MM.1S (cell line): ENCODE results near the gene DDX23.

Experiments
- DNase-seq: peaks from one replicate; pipeline ENCODE4 v3.0.0-alpha.2; 2015
- H2AFZ ChIP-seq: fragments of 300-600 bp; sonication (generic); 2 replicates; pipeline ENCODE4 v1.6.0; 2016; ENCODE audit warnings: antibody characterized with exemption, low read length
- H3F3A ChIP-seq: fragments of 300-600 bp; sonication (generic); 2 replicates; pipeline ENCODE4 v1.6.1; 2016; ENCODE audit warnings: mild to moderate bottlenecking, antibody characterized with exemption, low read length, moderate library complexity, mixed read lengths; ENCODE audit not compliant: insufficient read depth
- H3K27ac ChIP-seq: fragments of 300-600 bp; sonication (generic); 2 replicates; pipeline ENCODE4 v1.5.1; 2016; ENCODE audit warnings: mild to moderate bottlenecking, low read length
- H3K27me3 ChIP-seq: fragments of 300-600 bp; sonication (generic); replicated peaks from 2 replicates; pipeline ENCODE4 v1.6.0; 2016; ENCODE audit warnings: low read length; ENCODE audit not compliant: insufficient read depth
- H3K36me3 ChIP-seq: fragments of 300-600 bp; sonication (generic); replicated peaks from 2 replicates; pipeline ENCODE4 v1.6.1; 2016; ENCODE audit warnings: mild to moderate bottlenecking, low read length, mixed read lengths; ENCODE audit not compliant: insufficient read depth
- H3K4me1 ChIP-seq: fragments of 300-600 bp; sonication (generic); 2 replicates; pipeline ENCODE4 v1.6.1; 2016; ENCODE audit warnings: low read length, mixed read lengths
- H3K4me2 ChIP-seq: fragments of 300-600 bp; sonication (generic); 2 replicates; pipeline ENCODE4 v1.6.0; 2016; ENCODE audit warnings: low read depth, low read length
- H3K4me3 ChIP-seq: fragments of 300-600 bp; sonication (generic); 2 replicates; pipeline ENCODE4 v1.5.1; 2016; ENCODE audit warnings: low read length, mixed read lengths
- H3K79me2 ChIP-seq: fragments of 300-600 bp; sonication (generic); 2 replicates; pipeline ENCODE4 v1.6.1; 2016; ENCODE audit warnings: mixed run types, low read length, mixed read lengths
- H3K9ac ChIP-seq: fragments of 300-600 bp; sonication (generic); 2 replicates; pipeline ENCODE4 v1.6.1; 2016; ENCODE audit warnings: low read length, mixed read lengths
- H3K9me2 ChIP-seq: fragments of 300-600 bp; sonication (generic); replicated peaks from 2 replicates; pipeline ENCODE4 v1.6.1; 2016; ENCODE audit warnings: mild to moderate bottlenecking, low read length, mixed read lengths; ENCODE audit not compliant: insufficient read depth
- H3K9me3 ChIP-seq: fragments of 300-600 bp; sonication (generic); replicated peaks from 2 replicates; pipeline ENCODE4 v1.6.1; 2016; ENCODE audit warnings: mild to moderate bottlenecking, low read length, mixed read lengths; ENCODE audit not compliant: insufficient read depth
- H4K20me1 ChIP-seq: fragments of 300-600 bp; sonication (generic); 2 replicates; pipeline ENCODE4 v1.6.1; 2016; ENCODE audit warnings: mild to moderate bottlenecking, low read length, moderate library complexity, mixed read lengths; ENCODE audit not compliant: insufficient read depth
- EZH2 ChIP-seq: fragments of 300-600 bp; sonication (generic); optimal IDR thresholded peaks from 2 replicates; pipeline ENCODE3; 2017; ENCODE audit warnings: low read depth, mild to moderate bottlenecking, antibody characterized with exemption, low read length, mixed read lengths
- EZH2phosphoT487 ChIP-seq: fragments of 300-600 bp; sonication (generic); IDR thresholded peaks from 2 replicates; pipeline ENCODE4 v1.6.1; 2018; ENCODE audit warnings: antibody characterized with exemption, low read length
- TF ChIP-seq, protein P1 (sequence below): fragments of 300-600 bp; sonication (generic); IDR thresholded peaks from 2 replicates; pipeline ENCODE4 v1.5.1; 2016; ENCODE audit warnings: antibody characterized with exemption, low read length, mixed read lengths

Gene DDX23

DNA sequence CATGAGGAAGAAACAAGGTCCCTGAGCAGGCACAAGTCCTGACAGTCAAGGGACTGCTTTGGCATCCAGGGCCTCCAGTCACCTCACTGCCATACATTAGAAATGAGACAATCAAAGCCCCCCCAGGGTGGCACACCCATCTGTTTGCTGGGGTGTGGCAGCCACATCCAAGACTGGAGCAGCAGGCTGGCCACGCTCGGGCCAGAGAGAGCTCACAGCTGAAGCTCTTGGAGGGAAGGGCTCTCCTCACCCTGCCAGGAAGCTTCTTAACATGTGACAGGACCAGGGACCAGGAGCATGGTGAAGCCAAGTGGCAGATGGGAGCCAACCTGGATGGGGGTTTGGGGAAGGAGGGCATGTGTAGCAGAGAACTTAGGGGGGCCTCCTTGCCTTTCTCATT lies 23.7 kb downstream of the DDX23 start:
- Histone ChIP-seq H3K9me3 (no peaks in the 10 kb centered on the region), H3K4me1 (peaks cover 11% of the 10 kb centered on the region), H3K36me3 (peaks cover 10% of the 10 kb centered on the region), H3K9me2 (no peaks in the 10 kb centered on the region), H3K9ac (no peak overlapping the region), H4K20me1 (no peaks in the 10 kb centered on the region), H2AFZ (no peak overlapping the region), H3F3A (peaks cover 4% of the 10 kb centered on the region; the same call in 1 of the 2 replicates), H3K79me2 (no peaks in the 10 kb centered on the region), H3K27me3 (no peaks in the 10 kb centered on the region), H3K4me2 (no peak overlapping the region), H3K4me3 (no peak overlapping the region), H3K27ac (no peak overlapping the region)
- DNase-seq, result no peak
- TF ChIP-seq, protein P1, sequence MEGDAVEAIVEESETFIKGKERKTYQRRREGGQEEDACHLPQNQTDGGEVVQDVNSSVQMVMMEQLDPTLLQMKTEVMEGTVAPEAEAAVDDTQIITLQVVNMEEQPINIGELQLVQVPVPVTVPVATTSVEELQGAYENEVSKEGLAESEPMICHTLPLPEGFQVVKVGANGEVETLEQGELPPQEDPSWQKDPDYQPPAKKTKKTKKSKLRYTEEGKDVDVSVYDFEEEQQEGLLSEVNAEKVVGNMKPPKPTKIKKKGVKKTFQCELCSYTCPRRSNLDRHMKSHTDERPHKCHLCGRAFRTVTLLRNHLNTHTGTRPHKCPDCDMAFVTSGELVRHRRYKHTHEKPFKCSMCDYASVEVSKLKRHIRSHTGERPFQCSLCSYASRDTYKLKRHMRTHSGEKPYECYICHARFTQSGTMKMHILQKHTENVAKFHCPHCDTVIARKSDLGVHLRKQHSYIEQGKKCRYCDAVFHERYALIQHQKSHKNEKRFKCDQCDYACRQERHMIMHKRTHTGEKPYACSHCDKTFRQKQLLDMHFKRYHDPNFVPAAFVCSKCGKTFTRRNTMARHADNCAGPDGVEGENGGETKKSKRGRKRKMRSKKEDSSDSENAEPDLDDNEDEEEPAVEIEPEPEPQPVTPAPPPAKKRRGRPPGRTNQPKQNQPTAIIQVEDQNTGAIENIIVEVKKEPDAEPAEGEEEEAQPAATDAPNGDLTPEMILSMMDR, result no peak
- TF ChIP-seq EZH2, result no peak
- TF ChIP-seq EZH2phosphoT487, result no peak

DNA sequence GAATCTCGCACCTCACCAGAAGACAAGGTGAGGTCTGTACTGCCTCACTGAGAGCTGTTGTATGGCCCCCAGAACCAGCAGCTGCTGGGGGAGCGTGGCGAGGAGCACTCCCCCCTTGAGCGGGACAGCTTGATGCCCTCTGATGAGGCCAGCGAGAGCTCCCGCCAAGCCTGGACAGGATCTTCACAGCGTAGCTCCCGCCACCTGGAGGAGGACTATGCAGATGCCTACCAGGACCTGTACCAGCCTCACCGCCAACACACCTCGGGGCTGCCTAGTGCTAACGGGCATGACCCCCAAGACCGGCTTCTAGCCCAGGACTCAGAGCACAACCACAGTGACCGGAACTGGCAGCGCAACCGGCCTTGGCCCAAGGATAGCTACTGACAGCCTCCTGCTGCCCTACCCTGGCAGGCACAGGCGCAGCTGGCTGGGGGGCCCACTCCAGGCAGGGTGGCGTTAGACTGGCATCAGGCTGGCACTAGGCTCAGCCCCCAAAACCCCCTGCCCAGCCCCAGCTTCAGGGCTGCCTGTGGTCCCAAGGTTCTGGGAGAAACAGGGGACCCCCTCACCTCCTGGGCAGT lies 24.4 kb downstream of the DDX23 start:
- Histone ChIP-seq H3K36me3 (peaks cover 8% of the 10 kb centered on the region; the same call in 1 of the 2 replicates), H3K4me2 (no peak overlapping the region), H3K4me1 (peaks cover 14% of the 10 kb centered on the region), H3K9me3 (no peaks in the 10 kb centered on the region), H3F3A (peaks cover 4% of the 10 kb centered on the region; the same call in 1 of the 2 replicates), H3K79me2 (no peaks in the 10 kb centered on the region), H3K4me3 (no peak overlapping the region), H3K27me3 (no peaks in the 10 kb centered on the region), H3K9ac (no peak overlapping the region), H3K9me2 (no peaks in the 10 kb centered on the region), H4K20me1 (no peaks in the 10 kb centered on the region), H2AFZ (no peak overlapping the region), H3K27ac (no peak overlapping the region)
- no peak for DNase-seq
- TF ChIP-seq EZH2phosphoT487 (no peak), EZH2 (no peak)
- TF ChIP-seq, protein P1, result no peak

DNA sequence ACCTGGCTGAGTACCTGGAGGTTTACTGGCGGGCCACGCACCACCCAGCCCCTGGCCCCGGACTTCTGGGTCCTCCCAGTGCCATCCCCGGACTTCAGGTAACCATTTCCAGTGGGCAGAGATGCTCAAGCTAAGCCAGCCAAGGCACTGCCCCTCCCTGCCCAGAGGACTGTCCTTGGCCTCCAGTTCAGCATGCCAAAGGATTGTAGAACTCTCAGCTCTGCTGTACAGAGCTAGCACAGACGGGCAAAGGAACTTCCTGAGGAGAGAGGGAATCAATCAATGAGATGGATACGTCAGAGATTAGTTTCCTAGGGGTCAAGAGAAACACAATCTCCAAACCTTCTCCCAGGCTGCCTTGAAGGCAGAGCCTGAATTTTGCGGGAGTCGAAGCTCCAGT lies 24.9 kb downstream of the DDX23 start:
- DNase-seq, result no peak
- Histone ChIP-seq H3K4me2 (no peak overlapping the region), H3K9me3 (no peaks in the 10 kb centered on the region), H3K4me1 (peaks cover 17% of the 10 kb centered on the region), H3K36me3 (peaks cover 8% of the 10 kb centered on the region; the same call in 1 of the 2 replicates), H3K79me2 (no peaks in the 10 kb centered on the region), H3K9me2 (no peaks in the 10 kb centered on the region), H3K9ac (no peak overlapping the region), H2AFZ (no peak overlapping the region), H3K27me3 (no peaks in the 10 kb centered on the region), H3K4me3 (no peak overlapping the region), H4K20me1 (no peaks in the 10 kb centered on the region), H3K27ac (no peak overlapping the region), H3F3A (peaks cover 4% of the 10 kb centered on the region; the same call in 1 of the 2 replicates)
- TF ChIP-seq, protein P1, result no peak
- no peak for TF ChIP-seq EZH2phosphoT487
- no peak for TF ChIP-seq EZH2
